Psoas muscle (tissue), 8 donors: ENCODE data around the gene OR9I1. TPM values are rescaled to one million over a fixed set of nuclear protein-coding genes. Genes with fewer than 3 reads are reported as not detected.

ENCODE experiments used
- ATAC-seq, 4 donors: fragments of 200-7000 bp; cut with Tn5 transposase; one replicate each; pipeline ENCODE4 v1.9.1; 2020; ENCODE audit warnings: moderate library complexity in 3 of 4, mild to moderate bottlenecking in 2 of 4
- DNase-seq, 2 donors: peaks; one replicate each; pipeline ENCODE4 v3.0.0-alpha.2; 2020
- H3K27ac ChIP-seq: fragments of 200-600 bp; one replicate; pipeline ENCODE4 v1.8.0; 2022
- H3K27me3 ChIP-seq, 3 donors: fragments of 200-600 bp in 1 of 3; one replicate each; pipeline versions ENCODE4 v1.6.1 to v1.8.0; 2013 to 2022; ENCODE audit warnings: low read length in 2 of 3, mild to moderate bottlenecking in 2 of 3, moderate library complexity in 1 of 3; ENCODE audit not compliant: insufficient read depth in 3 of 3
- H3K36me3 ChIP-seq, 2 donors: fragments of 200-600 bp in 1 of 2; one replicate each; pipeline versions ENCODE4 v1.6.1 to v1.8.0; 2013 to 2022; ENCODE audit warnings: low read depth in 1 of 2, mild to moderate bottlenecking in 1 of 2, moderate library complexity in 1 of 2; ENCODE audit not compliant: insufficient read depth in 1 of 2
- H3K4me1 ChIP-seq: fragments of 200-600 bp; one replicate; pipeline ENCODE4 v1.8.0; 2022
- H3K4me3 ChIP-seq: fragments of 200-600 bp; one replicate; pipeline ENCODE4 v1.8.0; 2022; ENCODE audit warnings: mild to moderate bottlenecking
- H3K9me3 ChIP-seq: fragments of 200-600 bp; one replicate; pipeline ENCODE4 v1.8.0; 2022
- CTCF ChIP-seq: fragments of 200-600 bp; IDR thresholded peaks from one replicate; pipeline ENCODE4 v1.8.0; 2022; ENCODE audit warnings: antibody characterized with exemption
- WGBS, 3 donors: extraction: QIAGEN DNeasy Blood & Tissue Kit; methylation state at CpG; one replicate each; pipeline versions ENCODE4 v1.1.6 to v1.1.7; 2013; 5-methylcytosine and 5-hydroxymethylcytosine counted together
- intact Hi-C, 2 donors: fragments of 100-400 bp; cut with DNase I; formaldehyde crosslinking; loops; one replicate each; pipeline versions ENCODE4 v1.11.0 to v1.14.2; 2022
- long read RNA-seq, 2 donors: library from polyadenylated mRNA; unstranded; transcript quantifications; one replicate each; pipeline ENCODE4 v2.0.0, GENCODE V29; 2021
- polyA plus RNA-seq, 3 donors: library from polyadenylated mRNA; stranded (reverse); fragments of 200-250 nt; gene quantifications; one replicate each; pipeline ENCODE4 v1.2.3, GENCODE V29; 2013
- total RNA-seq, 4 donors: library from RNA; stranded (reverse); fragmentation: NEBNext Ultra II Directional in 2 of 4; extraction: Animal tissue kit (Norgen Biotek cat#: 25700) in 2 of 4; gene quantifications; one replicate each; pipeline versions ENCODE4 v1.2.1 to v1.2.4, GENCODE V29; 2021 to 2023
- donor health status: healthy with polysubstance abuse.
- donor health status: DM: no; HTN: no; CAD: no; lungs with moderate emphysema.
- donor health status: Bipolar disorder and iron deficiency.
- donor health status: healthy.
- donor health status: DM: yes; HTN: yes; CAD: no.
- donor health status: DM: no; HTN: no; CAD: no.
- donor health status: DM: no; HTN: no; CAD: no.
- donor health status: DM: yes; HTN: yes; CAD: no.

The OR9I1 gene
- not detected for total RNA-seq
- not detected for polyA plus RNA-seq
- long read RNA-seq, donor 1 = 0 reads
- long read RNA-seq, donor 2 = 0 reads

DNA sequence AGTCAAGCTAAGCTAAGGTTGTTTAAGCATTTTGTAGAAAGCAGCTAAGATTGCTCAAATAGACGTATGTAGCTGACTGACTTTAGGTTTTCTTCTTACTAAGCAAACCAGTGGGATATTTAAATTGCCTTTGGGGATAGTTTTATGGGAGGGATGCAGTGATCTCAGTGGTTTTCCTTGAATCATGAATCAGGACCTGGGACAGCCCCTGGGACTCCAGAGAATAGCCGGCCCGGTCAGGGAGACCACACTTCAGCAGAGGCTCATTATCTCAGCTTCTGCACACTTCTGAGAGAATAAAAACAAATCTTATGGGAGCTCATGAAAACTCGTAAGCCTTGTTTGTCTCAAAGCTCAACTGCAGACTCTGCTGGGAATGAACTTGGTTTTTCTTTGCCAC is at the start of gene OR9I1:
Gene OR9I1 (minus strand): TSS at position 62 of the 400 bp plus-strand sequence. CDS start 6,086 bp downstream, outside the sequence.
- H3K4me1 ChIP-seq = no peaks in the 10 kb centered on the region
- no peaks in the 10 kb centered on the region for H3K27me3 ChIP-seq
- H3K36me3 ChIP-seq = no peaks in the 10 kb centered on the region
- WGBS, 3 donors = 39 to 51% (median 49%) methylated on average over 4 of the region's 4 CpGs
- intact Hi-C loops = no loop called here
- no peaks in the 10 kb centered on the region for H3K9me3 ChIP-seq
- DNase-seq = no peak
- no peak within 1 kb of the TSS for H3K4me3 ChIP-seq
- no peak for TF ChIP-seq CTCF
- ATAC-seq = no peak
- no peak within 1 kb of the TSS for H3K27ac ChIP-seq

DNA sequence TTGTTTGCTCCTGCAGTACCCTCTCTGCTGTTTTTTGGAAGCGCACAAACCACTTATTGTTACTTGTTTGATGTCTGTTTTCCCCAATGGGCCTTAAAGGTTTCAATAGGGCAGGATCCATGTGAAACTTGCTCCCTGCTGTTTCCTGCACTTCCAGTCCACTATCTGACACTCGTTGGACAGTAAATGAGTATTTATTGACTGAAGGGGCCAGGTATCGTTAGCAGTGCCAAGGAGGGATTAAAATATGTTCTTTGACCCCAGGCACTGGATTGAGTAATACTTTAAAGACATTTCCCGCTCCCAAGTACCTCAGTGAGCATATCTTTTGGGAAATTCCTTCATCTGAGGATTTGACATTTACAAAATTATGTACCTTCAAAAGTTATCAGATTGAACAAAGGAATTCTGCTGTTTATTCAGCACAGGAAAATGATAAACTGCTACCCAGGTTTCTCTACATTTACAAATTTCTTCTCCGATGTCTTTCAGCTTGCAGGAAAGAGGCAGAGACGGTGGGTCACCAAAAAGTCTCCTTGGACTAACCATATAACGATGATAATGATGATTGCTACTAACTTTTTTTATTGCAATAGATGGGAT is 40.3 kb upstream of the OR9I1 start:
- H3K9me3 ChIP-seq = no peaks in the 10 kb centered on the region

GRCh38 chr11:58164990-58165389 is 39.7 kb upstream of the OR9I1 start:
- 41 to 80% (median 54%) methylated on average over 1 of the region's 1 CpG for WGBS, 3 donors
- Histone ChIP-seq H3K4me1 (no peaks in the 10 kb centered on the region), H3K4me3 (no peak overlapping the region), H3K36me3 (no peaks in the 10 kb centered on the region), H3K27me3 (no peaks in the 10 kb centered on the region), H3K9me3 (no peaks in the 10 kb centered on the region), H3K27ac (no peak overlapping the region)
- DNase-seq (no peak), ATAC-seq (no peak)
- intact Hi-C loops = no loop called here
- no peak for TF ChIP-seq CTCF

More for the DNA sequence above, 40.3 kb upstream of the OR9I1 start:
- intact Hi-C loops = no loop called here
- WGBS, 3 donors = 59 to 65% (median 62%) methylated on average over 7 of the region's 7 CpGs
- Histone ChIP-seq H3K4me1 (no peaks in the 10 kb centered on the region), H3K27me3 (no peaks in the 10 kb centered on the region), H3K36me3 (no peaks in the 10 kb centered on the region), H3K27ac (no peak overlapping the region), H3K4me3 (no peak overlapping the region)
- DNase-seq = no peak
- ATAC-seq = no peak
- no peak for TF ChIP-seq CTCF

- intact Hi-C loops = no loop called here
- WGBS, 3 donors = 79 to 87% (median 84%) methylated on average over 4 of the region's 4 CpGs
- DNase-seq (no peak), ATAC-seq (no peak)
- Histone ChIP-seq H3K27me3 (no peaks in the 10 kb centered on the region), H3K9me3 (no peaks in the 10 kb centered on the region), H3K4me1 (no peaks in the 10 kb centered on the region), H3K36me3 (no peaks in the 10 kb centered on the region), H3K4me3 (no peak overlapping the region), H3K27ac (no peak overlapping the region)
- no peak for TF ChIP-seq CTCF
These were observed 39.1 kb upstream of the OR9I1 start for GRCh38 chr11:58164389-58164788.

DNA sequence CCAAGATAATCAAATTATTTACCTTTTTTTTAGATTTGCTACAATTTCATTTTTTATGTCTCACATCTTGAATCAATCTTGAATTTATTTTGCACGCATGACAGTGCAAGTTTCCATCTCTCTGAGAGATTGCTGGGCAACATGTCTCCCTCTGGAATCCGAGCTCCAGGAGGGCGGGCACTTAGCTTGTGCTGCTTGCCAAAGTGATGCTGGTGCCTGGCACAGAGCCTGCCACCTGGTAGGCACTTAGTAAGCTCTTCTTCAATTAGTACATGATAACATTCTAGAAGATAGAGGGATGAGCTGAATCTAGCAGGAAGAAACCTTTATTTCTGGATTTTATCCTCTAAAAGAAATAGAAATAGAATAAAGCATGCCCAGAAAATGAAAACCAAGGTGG is 27.5 kb upstream of the OR9I1 start:
- intact Hi-C loops = no loop called here
- Histone ChIP-seq H3K27me3 (no peaks in the 10 kb centered on the region), H3K4me1 (no peaks in the 10 kb centered on the region), H3K9me3 (no peaks in the 10 kb centered on the region), H3K27ac (no peak overlapping the region), H3K36me3 (no peaks in the 10 kb centered on the region), H3K4me3 (no peak overlapping the region)
- TF ChIP-seq CTCF = no peak
- DNase-seq (no peak), ATAC-seq (no peak)
- WGBS, 3 donors = 28 to 42% (median 40%) methylated on average over 3 of the region's 3 CpGs
